ENCODE measurements around the gene KCNH1. TPM values are rescaled to one million over a fixed set of nuclear protein-coding genes. Genes with fewer than 3 reads are reported as not detected.

Gene KCNH1
- total and polyA plus RNA-seq, 10 of the 15 experiments (the other 5 are each of a cell fraction or from before 2014, with no cell fraction given) = 0.02 to 0.04 (median 0.04) TPM; not detected in 7

DNA sequence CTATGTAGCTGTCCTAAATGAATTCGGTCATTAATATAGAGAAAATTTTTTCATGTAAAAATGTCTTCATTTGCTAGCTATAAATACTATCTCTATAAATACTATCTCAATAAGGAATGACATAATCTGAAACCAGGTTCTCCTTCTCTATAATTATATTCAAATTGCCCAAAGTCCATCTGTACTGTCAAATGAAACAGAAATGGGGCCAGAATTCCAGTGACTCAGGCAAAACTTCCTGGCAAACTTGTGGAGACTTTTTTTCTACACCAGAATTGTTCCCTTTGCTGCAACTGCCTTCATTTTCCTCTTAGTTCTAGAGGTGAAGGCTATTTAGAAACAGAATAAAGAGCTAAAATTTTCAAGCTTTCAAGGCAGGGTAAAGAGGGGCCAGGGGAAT is 152.5 kb downstream of the KCNH1 start:
- no peak for ATAC-seq

DNA sequence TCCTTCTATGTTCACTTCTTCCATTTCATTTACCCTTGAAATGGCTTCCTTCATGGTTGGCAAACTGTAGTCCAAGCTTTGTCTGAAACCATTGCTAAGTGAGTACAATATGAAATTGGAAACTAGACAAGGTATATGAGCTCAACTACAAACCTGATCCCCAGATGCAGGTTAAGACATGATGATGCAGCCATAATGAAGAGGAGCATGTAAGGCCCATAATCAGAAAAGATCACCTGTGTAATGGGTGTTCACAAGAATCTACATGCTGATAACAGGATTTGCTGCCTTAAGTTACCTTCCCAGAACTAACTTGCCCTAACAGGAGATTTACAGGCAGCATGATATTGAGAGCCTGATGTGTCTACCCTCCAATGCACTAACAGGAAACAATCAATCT is 153.9 kb downstream of the KCNH1 start:
- in situ Hi-C loops (cut with MboI) (no loop called here), intact Hi-C loops (cut with micrococcal nuclease; ENCODE audit: unreplicated experiment) (no loop called here)
- ChIA-PET CTCF (interaction anchor here (1.0 kb wide), 1 partner anchor 24 kb away, joined by 4 read pairs; no protein-coding TSS in a partner anchor), RAD21 (ENCODE audit: unreplicated experiment) (no interaction called here), POLR2A (no interaction called here), SMC1A (ENCODE audit: uncharacterized antibody, unreplicated experiment) (interaction anchor here (0.8 to 1.4 kb wide), 2 partner anchors 10 to 69 kb away, joined by 3 read pairs; no protein-coding TSS in a partner anchor)
- BruUV-seq (replicated peaks) = no TSS peak
- Histone ChIP-seq H3K4me3 (no peak overlapping the region), H2AFZ (ENCODE audit: control insufficient read depth, low read depth, low read length) (no peak overlapping the region), H3K27me3 (replicated peaks in 1 of 2; ENCODE audit: control insufficient read depth in 2 of 2, insufficient read depth in 2 of 2, low read length in 1 of 2) (no peaks in the 10 kb centered on the region), H3K4me2 (ENCODE audit: control insufficient read depth, insufficient read depth) (no peak overlapping the region), H3K9ac (ENCODE audit: control insufficient read depth, insufficient read depth, low read length) (no peak overlapping the region), H3K27ac (ENCODE audit: control insufficient read depth, insufficient read depth) (no peak overlapping the region), H3K4me1 (ENCODE audit: control insufficient read depth, insufficient read depth, low read length) (no peaks in the 10 kb centered on the region), H3K36me3 (ENCODE audit: control insufficient read depth in 2 of 2, insufficient read depth in 2 of 2, low read length in 1 of 2) (no peaks in the 10 kb centered on the region), H4K20me1 (ENCODE audit: control insufficient read depth, insufficient read depth) (no peaks in the 10 kb centered on the region), H3K79me2 (ENCODE audit: control insufficient read depth, insufficient read depth, low read length) (no peaks in the 10 kb centered on the region), H3K9me3 (replicated peaks; ENCODE audit: control insufficient read depth, insufficient read depth, low read length) (no peaks in the 10 kb centered on the region)
- ATAC-seq (no peak), DNase-seq (ENCODE audit: low read depth, low spot score) (no peak), FAIRE-seq (no peak)
- no peak for TF ChIP-seq CBX5 (IDR thresholded peaks at IDR 0.05; ENCODE audit: low read depth)
- no peak for TF ChIP-seq HDAC2 (IDR thresholded peaks at IDR 0.05)
- TF ChIP-seq ZSCAN29 (IDR thresholded peaks at IDR 0.05) = no peak
- TF ChIP-seq POLR2AphosphoS5 (IDR thresholded peaks at IDR 0.05; ENCODE audit: low read length) = no peak
- TF ChIP-seq, protein P1, sequence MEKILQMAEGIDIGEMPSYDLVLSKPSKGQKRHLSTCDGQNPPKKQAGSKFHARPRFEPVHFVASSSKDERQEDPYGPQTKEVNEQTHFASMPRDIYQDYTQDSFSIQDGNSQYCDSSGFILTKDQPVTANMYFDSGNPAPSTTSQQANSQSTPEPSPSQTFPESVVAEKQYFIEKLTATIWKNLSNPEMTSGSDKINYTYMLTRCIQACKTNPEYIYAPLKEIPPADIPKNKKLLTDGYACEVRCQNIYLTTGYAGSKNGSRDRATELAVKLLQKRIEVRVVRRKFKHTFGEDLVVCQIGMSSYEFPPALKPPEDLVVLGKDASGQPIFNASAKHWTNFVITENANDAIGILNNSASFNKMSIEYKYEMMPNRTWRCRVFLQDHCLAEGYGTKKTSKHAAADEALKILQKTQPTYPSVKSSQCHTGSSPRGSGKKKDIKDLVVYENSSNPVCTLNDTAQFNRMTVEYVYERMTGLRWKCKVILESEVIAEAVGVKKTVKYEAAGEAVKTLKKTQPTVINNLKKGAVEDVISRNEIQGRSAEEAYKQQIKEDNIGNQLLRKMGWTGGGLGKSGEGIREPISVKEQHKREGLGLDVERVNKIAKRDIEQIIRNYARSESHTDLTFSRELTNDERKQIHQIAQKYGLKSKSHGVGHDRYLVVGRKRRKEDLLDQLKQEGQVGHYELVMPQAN (conservative IDR thresholded peaks at IDR 0.05) = no peak
- TF ChIP-seq RB1 (IDR thresholded peaks at IDR 0.05; ENCODE audit: borderline replicate concordance) = no peak
- no peak for TF ChIP-seq RUNX3 (IDR thresholded peaks at IDR 0.05; ENCODE audit: low read length)
- no peak for TF ChIP-seq FOS (IDR thresholded peaks at IDR 0.05; ENCODE audit: borderline replicate concordance, extremely low read depth, insufficient read length)
- no peak for TF ChIP-seq ZNF24 (IDR thresholded peaks at IDR 0.05)
- no peak for TF ChIP-seq NFYA (IDR thresholded peaks at IDR 0.05; ENCODE audit: borderline replicate concordance, low read depth, low read length)
- TF ChIP-seq BRCA1 (IDR thresholded peaks at IDR 0.05; ENCODE audit: low read depth, low read length) = no peak
- no peak for TF ChIP-seq ATF7 (IDR thresholded peaks at IDR 0.05; ENCODE audit: low read depth)
- no peak for TF ChIP-seq BHLHE40 (IDR thresholded peaks at IDR 0.05; ENCODE audit: borderline replicate concordance in 1 of 2, low read depth in 2 of 2, low read length in 1 of 2)

More for the DNA sequence above, 152.5 kb downstream of the KCNH1 start:
- in situ Hi-C loops (cut with MboI) = no loop called here
- H3K27me3 ChIP-seq (replicated peaks in 1 of 2; ENCODE audit: control insufficient read depth in 2 of 2, insufficient read depth in 2 of 2, low read length in 1 of 2) = no peaks in the 10 kb centered on the region
- SMC1A ChIA-PET (ENCODE audit: uncharacterized antibody, unreplicated experiment) = no interaction called here
- H3K27ac ChIP-seq (ENCODE audit: control insufficient read depth, insufficient read depth) = no peak overlapping the region
- no peak overlapping the region for H2AFZ ChIP-seq (ENCODE audit: control insufficient read depth, low read depth, low read length)
- no peaks in the 10 kb centered on the region for H3K4me1 ChIP-seq (ENCODE audit: control insufficient read depth, insufficient read depth, low read length)
- no peaks in the 10 kb centered on the region for H3K9me3 ChIP-seq (replicated peaks; ENCODE audit: control insufficient read depth, insufficient read depth, low read length)
- CTCF ChIA-PET = no interaction called here
- TF ChIP-seq LARP7 (IDR thresholded peaks at IDR 0.05) = no peak
- TF ChIP-seq CHD2 (IDR thresholded peaks at IDR 0.05; ENCODE audit: borderline replicate concordance, low read depth, low read length) = no peak
- no peak for TF ChIP-seq POU2F2 (IDR thresholded peaks at IDR 0.05; ENCODE audit: borderline replicate concordance, low read depth, low read length)
- TF ChIP-seq RAD21 (IDR thresholded peaks at IDR 0.05; ENCODE audit: insufficient read depth, low read depth, low read length) = no peak
- TF ChIP-seq SIN3A (IDR thresholded peaks at IDR 0.05; ENCODE audit: low read depth, low read length) = no peak
- no peak for TF ChIP-seq POLR2AphosphoS5 (IDR thresholded peaks at IDR 0.05; ENCODE audit: low read length)
- TF ChIP-seq SREBF1 (IDR thresholded peaks at IDR 0.05; ENCODE audit: low read length) = no peak
- no peak for TF ChIP-seq JUNB (IDR thresholded peaks at IDR 0.05)
- TF ChIP-seq, protein P2, sequence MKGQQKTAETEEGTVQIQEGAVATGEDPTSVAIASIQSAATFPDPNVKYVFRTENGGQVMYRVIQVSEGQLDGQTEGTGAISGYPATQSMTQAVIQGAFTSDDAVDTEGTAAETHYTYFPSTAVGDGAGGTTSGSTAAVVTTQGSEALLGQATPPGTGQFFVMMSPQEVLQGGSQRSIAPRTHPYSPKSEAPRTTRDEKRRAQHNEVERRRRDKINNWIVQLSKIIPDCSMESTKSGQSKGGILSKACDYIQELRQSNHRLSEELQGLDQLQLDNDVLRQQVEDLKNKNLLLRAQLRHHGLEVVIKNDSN (IDR thresholded peaks at IDR 0.05; ENCODE audit: borderline replicate concordance, extremely low read length, insufficient read depth, low read depth, low read length) = no peak
- no peak for TF ChIP-seq TARDBP (IDR thresholded peaks at IDR 0.05; ENCODE audit: borderline replicate concordance)
- no peak for TF ChIP-seq RBBP5 (conservative IDR thresholded peaks at IDR 0.05)
- no peak for DNase-seq (ENCODE audit: low read depth, low spot score)
- intact Hi-C loops (cut with micrococcal nuclease; ENCODE audit: unreplicated experiment) = no loop called here
- H4K20me1 ChIP-seq (ENCODE audit: control insufficient read depth, insufficient read depth) = no peaks in the 10 kb centered on the region
- BruUV-seq (replicated peaks) = no TSS peak
- WGBS (ENCODE audit: insufficient coverage, insufficient replicate concordance, low lambda C conversion rate, missing lambda C conversion rate) = 13% methylated on average over 1 of the region's 1 CpG
- RAD21 ChIA-PET (ENCODE audit: unreplicated experiment) = no interaction called here
- H3K4me3 ChIP-seq = no peak overlapping the region
- POLR2A ChIA-PET = no interaction called here
- H3K36me3 ChIP-seq (ENCODE audit: control insufficient read depth in 2 of 2, insufficient read depth in 2 of 2, low read length in 1 of 2) = no peaks in the 10 kb centered on the region
- no peaks in the 10 kb centered on the region for H3K79me2 ChIP-seq (ENCODE audit: control insufficient read depth, insufficient read depth, low read length)
- no peak overlapping the region for H3K9ac ChIP-seq (ENCODE audit: control insufficient read depth, insufficient read depth, low read length)
- no peak overlapping the region for H3K4me2 ChIP-seq (ENCODE audit: control insufficient read depth, insufficient read depth)
- no peak for FAIRE-seq

All from GM12878 (cell line).